Astrocyte (in vitro differentiated cells and primary cell): Measurements from ENCODE around the gene PBLD. TPM values are rescaled to one million over a fixed set of nuclear protein-coding genes. Genes with fewer than 3 reads are reported as not detected.

Source experiments
- DNase-seq: peaks from one replicate; pipeline ENCODE4 v3.0.0-alpha.2; 2010; ENCODE audit warnings: low read depth
- FAIRE-seq: peaks from 2 replicates; lab custom pipeline; 2011; peaks lifted over from hg19 to GRCh38; lab: Jason Lieb, UNC
- H2AFZ ChIP-seq: 2 replicates; pipeline ENCODE4 v1.6.0; 2012; ENCODE audit warnings: low read depth, low read length, inconsistent platforms
- H3K27ac ChIP-seq: 2 replicates; pipeline ENCODE4 v1.5.1; 2011; ENCODE audit warnings: low read depth, low read length, inconsistent platforms
- H3K27me3 ChIP-seq: 2 replicates; pipeline ENCODE4 v1.6.0; 2011; ENCODE audit warnings: low read length, inconsistent platforms; ENCODE audit not compliant: insufficient read depth
- H3K36me3 ChIP-seq: 2 replicates; pipeline ENCODE4 v1.5.1; 2011; ENCODE audit warnings: low read length, inconsistent platforms; ENCODE audit not compliant: insufficient read depth
- H3K4me1 ChIP-seq: 2 replicates; pipeline ENCODE4 v1.5.1; 2011; ENCODE audit warnings: low read length, inconsistent platforms; ENCODE audit not compliant: insufficient read depth
- H3K4me2 ChIP-seq: 2 replicates; pipeline ENCODE4 v1.6.0; 2012; ENCODE audit warnings: low read length, inconsistent platforms
- H3K4me3 ChIP-seq: 2 replicates; pipeline ENCODE4 v1.5.1; 2011; ENCODE audit warnings: low read depth, mild to moderate bottlenecking, low read length, inconsistent platforms; ENCODE audit not compliant: insufficient read depth
- H3K79me2 ChIP-seq: 2 replicates; pipeline ENCODE4 v1.6.0; 2012; ENCODE audit warnings: mild to moderate bottlenecking, low read length, inconsistent platforms; ENCODE audit not compliant: insufficient read depth
- H3K9ac ChIP-seq: 2 replicates; pipeline ENCODE4 v1.6.0; 2012; ENCODE audit warnings: mild to moderate bottlenecking, low read length, inconsistent platforms
- H3K9me3 ChIP-seq: 2 replicates; pipeline ENCODE4 v1.5.1; 2012; ENCODE audit warnings: low read depth, mild to moderate bottlenecking, low read length, inconsistent platforms; ENCODE audit not compliant: insufficient read depth
- H4K20me1 ChIP-seq: 2 replicates; pipeline ENCODE4 v1.6.0; 2012; ENCODE audit warnings: low read length, inconsistent platforms; ENCODE audit not compliant: insufficient read depth
- H3K27ac Mint-ChIP-seq: one replicate; pipeline ENCODE4 v1.8.0; 2021; ENCODE audit warnings: mild to moderate bottlenecking, mixed read lengths; ENCODE audit not compliant: unreplicated experiment
- H3K27me3 Mint-ChIP-seq: one replicate; pipeline ENCODE4 v1.8.0; 2021; ENCODE audit warnings: low read depth, mixed read lengths; ENCODE audit not compliant: unreplicated experiment
- H3K36me3 Mint-ChIP-seq: one replicate; pipeline ENCODE4 v1.8.0; 2021; ENCODE audit warnings: low read depth, mixed read lengths; ENCODE audit not compliant: unreplicated experiment
- H3K4me1 Mint-ChIP-seq: one replicate; pipeline ENCODE4 v1.8.0; 2021; ENCODE audit warnings: low read depth, mixed read lengths; ENCODE audit not compliant: unreplicated experiment
- H3K4me3 Mint-ChIP-seq: one replicate; pipeline ENCODE4 v1.8.0; 2021; ENCODE audit warnings: mild to moderate bottlenecking, moderate library complexity, mixed read lengths; ENCODE audit not compliant: unreplicated experiment
- H3K9me3 Mint-ChIP-seq: one replicate; pipeline ENCODE4 v1.8.0; 2021; ENCODE audit warnings: mild to moderate bottlenecking, mixed read lengths; ENCODE audit not compliant: unreplicated experiment
- EZH2 ChIP-seq: IDR thresholded peaks from 2 replicates; pipeline ENCODE4 v1.6.1; 2012; ENCODE audit warnings: mild to moderate bottlenecking, low read length, inconsistent platforms; ENCODE audit not compliant: insufficient read depth
- total RNA-seq: library from RNA; stranded (reverse); gene quantifications from 2 replicates; pipeline ENCODE4 v1.2.1, GENCODE V29; 2021
- TF ChIP-seq, protein P1 (sequence below): IDR thresholded peaks from 2 replicates; pipeline ENCODE4 v1.5.1; 2011; ENCODE audit warnings: low read depth, mild to moderate bottlenecking, inconsistent platforms, low read length, moderate library complexity; ENCODE audit not compliant: insufficient read depth

PBLD gene
- total RNA-seq, 1 donor from 2014 or later, result 6.1 TPM

DNA sequence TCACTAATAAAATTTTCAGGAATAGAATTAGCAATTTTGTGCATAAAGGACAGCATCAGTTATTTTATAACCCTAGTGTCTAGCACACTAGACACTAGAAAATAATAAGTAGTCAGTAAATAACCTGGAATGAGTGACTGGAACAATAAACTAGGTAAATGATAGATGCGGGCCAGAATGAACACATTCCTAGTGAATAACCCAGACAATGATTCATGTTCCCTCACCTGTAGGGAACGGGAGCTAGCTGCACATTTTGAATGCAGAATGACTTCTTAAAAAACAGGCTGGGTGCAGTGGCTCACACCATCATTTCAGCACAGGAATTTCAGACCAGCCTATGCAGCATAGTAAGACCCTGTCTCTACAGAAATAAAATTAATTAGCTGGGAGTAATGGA is 97.6 kb downstream of the PBLD start:
- H3K27me3 Mint-ChIP-seq, result peaks cover 15% of the 10 kb centered on the region
- TF ChIP-seq, protein P1, sequence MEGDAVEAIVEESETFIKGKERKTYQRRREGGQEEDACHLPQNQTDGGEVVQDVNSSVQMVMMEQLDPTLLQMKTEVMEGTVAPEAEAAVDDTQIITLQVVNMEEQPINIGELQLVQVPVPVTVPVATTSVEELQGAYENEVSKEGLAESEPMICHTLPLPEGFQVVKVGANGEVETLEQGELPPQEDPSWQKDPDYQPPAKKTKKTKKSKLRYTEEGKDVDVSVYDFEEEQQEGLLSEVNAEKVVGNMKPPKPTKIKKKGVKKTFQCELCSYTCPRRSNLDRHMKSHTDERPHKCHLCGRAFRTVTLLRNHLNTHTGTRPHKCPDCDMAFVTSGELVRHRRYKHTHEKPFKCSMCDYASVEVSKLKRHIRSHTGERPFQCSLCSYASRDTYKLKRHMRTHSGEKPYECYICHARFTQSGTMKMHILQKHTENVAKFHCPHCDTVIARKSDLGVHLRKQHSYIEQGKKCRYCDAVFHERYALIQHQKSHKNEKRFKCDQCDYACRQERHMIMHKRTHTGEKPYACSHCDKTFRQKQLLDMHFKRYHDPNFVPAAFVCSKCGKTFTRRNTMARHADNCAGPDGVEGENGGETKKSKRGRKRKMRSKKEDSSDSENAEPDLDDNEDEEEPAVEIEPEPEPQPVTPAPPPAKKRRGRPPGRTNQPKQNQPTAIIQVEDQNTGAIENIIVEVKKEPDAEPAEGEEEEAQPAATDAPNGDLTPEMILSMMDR, result no peak
- TF ChIP-seq EZH2, result no peak
- Histone ChIP-seq H2AFZ (no peak overlapping the region), H3K4me2 (no peak overlapping the region), H3K27ac (no peak overlapping the region), H3K9me3 (no peaks in the 10 kb centered on the region), H3K4me3 (no peak overlapping the region), H3K36me3 (no peaks in the 10 kb centered on the region), H4K20me1 (no peaks in the 10 kb centered on the region), H3K79me2 (no peaks in the 10 kb centered on the region), H3K27me3 (peaks cover 9% of the 10 kb centered on the region), H3K9ac (no peak overlapping the region), H3K4me1 (no peaks in the 10 kb centered on the region)
- DNase-seq (no peak), FAIRE-seq (no peak)
- no peak overlapping the region for H3K4me3 Mint-ChIP-seq
- no peaks in the 10 kb centered on the region for H3K9me3 Mint-ChIP-seq
- peaks cover 2% of the 10 kb centered on the region for H3K36me3 Mint-ChIP-seq
- H3K4me1 Mint-ChIP-seq, result peaks cover 5% of the 10 kb centered on the region
- no peak overlapping the region for H3K27ac Mint-ChIP-seq

DNA sequence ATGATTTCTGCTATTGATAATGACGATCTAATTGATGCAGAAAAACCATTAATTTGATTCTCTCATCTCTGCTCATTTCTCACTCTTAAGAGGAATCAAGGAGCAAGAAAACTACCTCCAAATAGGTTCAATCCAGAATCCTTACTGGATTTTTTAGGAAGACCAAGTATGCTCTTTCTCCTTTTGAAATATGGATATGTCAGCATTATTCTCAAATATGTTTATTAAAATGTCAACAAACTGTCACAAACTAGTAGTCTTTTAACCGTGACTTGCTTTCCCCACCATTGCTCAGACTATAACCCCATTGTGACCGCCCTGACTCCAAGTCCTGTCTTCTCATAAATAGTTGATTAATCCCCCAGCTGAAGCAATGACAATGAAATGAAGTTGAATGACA is 99.7 kb downstream of the PBLD start:
- no peak overlapping the region for H3K27ac ChIP-seq
- H3K4me1 ChIP-seq, result no peaks in the 10 kb centered on the region
- peaks cover 2% of the 10 kb centered on the region for H3K4me1 Mint-ChIP-seq
- FAIRE-seq, result no peak
- no peaks in the 10 kb centered on the region for H3K9me3 ChIP-seq
- H3K27me3 Mint-ChIP-seq, result peaks cover 15% of the 10 kb centered on the region
- no peak overlapping the region for H3K9ac ChIP-seq
- no peak for DNase-seq
- no peak overlapping the region for H2AFZ ChIP-seq
- H3K4me3 Mint-ChIP-seq, result no peak overlapping the region
- TF ChIP-seq, protein P1, result no peak
- TF ChIP-seq EZH2, result no peak
- no peak overlapping the region for H3K27ac Mint-ChIP-seq
- H4K20me1 ChIP-seq, result no peaks in the 10 kb centered on the region
- no peaks in the 10 kb centered on the region for H3K9me3 Mint-ChIP-seq
- no peaks in the 10 kb centered on the region for H3K36me3 Mint-ChIP-seq
- H3K4me3 ChIP-seq, result no peak overlapping the region
- peaks cover 9% of the 10 kb centered on the region for H3K27me3 ChIP-seq
- H3K36me3 ChIP-seq, result no peaks in the 10 kb centered on the region
- no peak overlapping the region for H3K4me2 ChIP-seq
- H3K79me2 ChIP-seq, result no peaks in the 10 kb centered on the region

Other genes starting within 250 kb of the PBLD start
- gene MYPN, start 223.4 kb downstream of the PBLD start, total RNA-seq, result 0.11 and 0.14 TPM in 2 replicates
- 0.19 TPM in 1 of 2 replicates, not detected in the other for gene ATOH7, start 100.8 kb downstream of the PBLD start, total RNA-seq
- gene HNRNPH3, start 864 bp downstream of the PBLD start, total RNA-seq, result 75.6 and 90.1 TPM in 2 replicates
- gene RUFY2, start 74.3 kb upstream of the PBLD start, total RNA-seq, result 21.7 and 21.8 TPM in 2 replicates
- gene DNA2, start 139.0 kb upstream of the PBLD start, total RNA-seq, result 4.8 and 5.8 TPM in 2 replicates
- 17.6 and 20.5 TPM in 2 replicates for gene SLC25A16, start 194.6 kb upstream of the PBLD start, total RNA-seq
- gene TET1, start 227.4 kb upstream of the PBLD start, total RNA-seq, result 6.2 and 7.1 TPM in 2 replicates